GM11168 (cell line): Measurements from ENCODE around the gene ARHGEF6.

Experiments
- in situ Hi-C: fragments of 300-500 bp; cut with MboI; formaldehyde crosslinking; loops from one replicate; pipeline ENCODE4 v1.12.0; 2022; ENCODE audit warnings: low sequenced_read_pairs; ENCODE audit not compliant: unreplicated experiment

Gene ARHGEF6

GRCh38 chrX:136752346-136752745 lies 28.4 kb downstream of the ARHGEF6 start:
- in situ Hi-C loops = no loop called here

- in situ Hi-C loops = no loop called here
These were observed 30.4 kb downstream of the ARHGEF6 start for GRCh38 chrX:136750364-136750763.

- in situ Hi-C loops = no loop called here
These were observed 33.4 kb downstream of the ARHGEF6 start for GRCh38 chrX:136747003-136747986.

GRCh38 chrX:136745215-136746173 lies 35.2 kb downstream of the ARHGEF6 start:
- in situ Hi-C loops = no loop called here

- in situ Hi-C loops = no loop called here
These were observed 37.9 kb downstream of the ARHGEF6 start for GRCh38 chrX:136742721-136743379.

- in situ Hi-C loops = no loop called here
These were observed 42.5 kb downstream of the ARHGEF6 start for GRCh38 chrX:136738049-136738729.

GRCh38 chrX:136736690-136737089 lies 44.0 kb downstream of the ARHGEF6 start:
- in situ Hi-C loops = no loop called here

- in situ Hi-C loops = no loop called here
These were observed 45.1 kb downstream of the ARHGEF6 start for GRCh38 chrX:136735601-136736000.

- in situ Hi-C loops = no loop called here
These were observed 47.1 kb downstream of the ARHGEF6 start for GRCh38 chrX:136733613-136734012.

- in situ Hi-C loops = no loop called here
These were observed 48.9 kb downstream of the ARHGEF6 start for GRCh38 chrX:136731798-136732197.

- in situ Hi-C loops = no loop called here
These were observed 49.4 kb downstream of the ARHGEF6 start for GRCh38 chrX:136731207-136731782.

- in situ Hi-C loops = no loop called here
These were observed 52.3 kb downstream of the ARHGEF6 start for GRCh38 chrX:136728393-136728792.

- in situ Hi-C loops = no loop called here
These were observed 55.2 kb downstream of the ARHGEF6 start for GRCh38 chrX:136725441-136726104.

GRCh38 chrX:136718091-136718490 lies 62.6 kb downstream of the ARHGEF6 start:
- in situ Hi-C loops = loop anchor here (25.0 kb wide), 2 partner anchors 194 to 319 kb away; partner anchors contain the start of gene GPR101

GRCh38 chrX:136714626-136715599 lies 65.8 kb downstream of the ARHGEF6 start:
- in situ Hi-C loops = loop anchor here (25.0 kb wide), 2 partner anchors 197 to 322 kb away; partner anchors contain the start of gene GPR101

GRCh38 chrX:136712650-136713310 lies 68.0 kb downstream of the ARHGEF6 start:
- in situ Hi-C loops = loop anchor here (25.0 kb wide), 2 partner anchors 200 to 325 kb away; partner anchors contain the start of gene GPR101

- in situ Hi-C loops = loop anchor here (25.0 kb wide), 2 partner anchors 201 to 326 kb away; partner anchors contain the start of gene GPR101
These were observed 69.6 kb downstream of the ARHGEF6 start for GRCh38 chrX:136711147-136711546.
